GM18858 (cell line): ENCODE measurements around the gene RXRG.

Experiments used
- ATAC-seq: cut with Tn5 transposase; IDR thresholded peaks from one replicate; pipeline ENCODE4 v1.9.1; 2021; ENCODE audit not compliant: unreplicated experiment

Gene RXRG

GRCh38 chr1:165452336-165453130, 7.6 kb upstream of the RXRG start:
- ATAC-seq, result no peak

- ATAC-seq, result no peak
Measured at GRCh38 chr1:165451691-165452090, 6.8 kb upstream of the RXRG start.

GRCh38 chr1:165449131-165449530, 4.2 kb upstream of the RXRG start:
- no peak for ATAC-seq

GRCh38 chr1:165445388-165445787, 462 bp upstream of the RXRG start:
- ATAC-seq, result no peak

GRCh38 chr1:165443539-165444311, 1.2 kb downstream of the RXRG start:
- no peak for ATAC-seq

- no peak for ATAC-seq
Measured at GRCh38 chr1:165442653-165443052, 2.3 kb downstream of the RXRG start.

- ATAC-seq, result no peak
Measured at GRCh38 chr1:165442053-165442452, 2.9 kb downstream of the RXRG start.

GRCh38 chr1:165441166-165441880, 3.6 kb downstream of the RXRG start:
- ATAC-seq, result no peak

- ATAC-seq, result no peak
Measured at GRCh38 chr1:165439330-165439729, 5.6 kb downstream of the RXRG start.

GRCh38 chr1:165436994-165437393, 7.9 kb downstream of the RXRG start:
- no peak for ATAC-seq

GRCh38 chr1:165435801-165436200, 9.1 kb downstream of the RXRG start:
- ATAC-seq, result no peak

- ATAC-seq, result no peak
Measured at GRCh38 chr1:165434281-165434680, 10.6 kb downstream of the RXRG start.

- peak; percentile 85 for ATAC-seq
Measured at GRCh38 chr1:165431079-165431478, 13.8 kb downstream of the RXRG start.

GRCh38 chr1:165426745-165427144, 18.2 kb downstream of the RXRG start:
- ATAC-seq, result no peak

- no peak for ATAC-seq
Measured at GRCh38 chr1:165425621-165426020, 19.3 kb downstream of the RXRG start.

GRCh38 chr1:165424454-165425216, 20.3 kb downstream of the RXRG start:
- ATAC-seq, result no peak

GRCh38 chr1:165423136-165423535, 21.8 kb downstream of the RXRG start:
- no peak for ATAC-seq

- ATAC-seq, result no peak
Measured at GRCh38 chr1:165420655-165421054, 24.3 kb downstream of the RXRG start.

- no peak for ATAC-seq
Measured at GRCh38 chr1:165419839-165420238, 25.1 kb downstream of the RXRG start.

- no peak for ATAC-seq
Measured at GRCh38 chr1:165418195-165418594, 26.7 kb downstream of the RXRG start.

GRCh38 chr1:165416876-165417275, 28.1 kb downstream of the RXRG start:
- no peak for ATAC-seq
